CD14-positive monocyte (primary cell): ENCODE measurements around the gene HDAC4. TPM values are rescaled to one million over a fixed set of nuclear protein-coding genes. Genes with fewer than 3 reads are reported as not detected.

Source experiments
- DNase-seq, 3 donors: peaks; one replicate each; pipeline ENCODE4 v3.0.0-alpha.2; 2011 to 2022
- H2AFZ ChIP-seq: 2 replicates; pipeline ENCODE4 v1.6.0; 2012; ENCODE audit warnings: mild to moderate bottlenecking, low read depth, low read length, inconsistent platforms; ENCODE audit not compliant: insufficient read depth, poor library complexity, severe bottlenecking
- H3K27ac ChIP-seq, 2 donors: 1 replicate in 1 of 2; 2 replicates in 1 of 2; pipeline ENCODE4 v1.5.1; 2012 to 2013; ENCODE audit warnings: low read length in 2 of 2, control low read depth in 1 of 2, inconsistent platforms in 1 of 2, low read depth in 1 of 2, mild to moderate bottlenecking in 1 of 2
- H3K27me3 ChIP-seq, 2 donors: one replicate each; pipeline versions ENCODE4 v1.6.0 to v1.6.1; 2011 to 2013; ENCODE audit warnings: low read length in 2 of 2; ENCODE audit not compliant: control insufficient read depth in 2 of 2, insufficient read depth in 2 of 2
- H3K36me3 ChIP-seq, 2 donors: replicated peaks in 1 of 2; 1 replicate in 1 of 2; 2 replicates in 1 of 2; pipeline versions ENCODE4 v1.5.1 to v1.6.1; 2012 to 2013; ENCODE audit warnings: low read length in 2 of 2, control low read depth in 1 of 2, inconsistent platforms in 1 of 2, mild to moderate bottlenecking in 1 of 2; ENCODE audit not compliant: insufficient read depth in 2 of 2, control insufficient read depth in 1 of 2
- H3K4me1 ChIP-seq, 2 donors: 1 replicate in 1 of 2; 2 replicates in 1 of 2; pipeline versions ENCODE4 v1.5.1 to v1.6.1; 2012 to 2013; ENCODE audit warnings: low read length in 2 of 2, control low read depth in 1 of 2, inconsistent platforms in 1 of 2, mild to moderate bottlenecking in 1 of 2, moderate library complexity in 1 of 2; ENCODE audit not compliant: insufficient read depth in 2 of 2, control insufficient read depth in 1 of 2
- H3K4me2 ChIP-seq: replicated peaks from 2 replicates; pipeline ENCODE3; 2012; ENCODE audit warnings: low read length, moderate library complexity, mild to moderate bottlenecking; ENCODE audit not compliant: poor library complexity, severe bottlenecking; ENCODE audit errors: extremely low read depth
- H3K4me3 ChIP-seq, 3 experiments: fragments of 200-600 bp in 1 of 3; sonication (generic) in 1 of 3; replicated peaks in 1 of 3; 1 replicate in 2 of 3; 2 replicates in 1 of 3; pipeline ENCODE4 v1.5.1; 2011 to 2013; ENCODE audit warnings: low read length in 3 of 3, mild to moderate bottlenecking in 3 of 3, control low read depth in 2 of 3, low read depth in 2 of 3, inconsistent platforms in 1 of 3, moderate library complexity in 1 of 3
- H3K79me2 ChIP-seq: 2 replicates; pipeline ENCODE4 v1.6.0; 2012; ENCODE audit warnings: mild to moderate bottlenecking, control low read depth, inconsistent platforms, low read length, moderate library complexity; ENCODE audit not compliant: insufficient read depth
- H3K9ac ChIP-seq: 2 replicates; pipeline ENCODE4 v1.6.0; 2017; ENCODE audit warnings: low read length, mild to moderate bottlenecking; ENCODE audit not compliant: insufficient read depth, poor library complexity, severe bottlenecking
- H3K9me3 ChIP-seq, 2 donors: replicated peaks in 1 of 2; 1 replicate in 1 of 2; 2 replicates in 1 of 2; pipeline versions ENCODE4 v1.5.1 to v1.6.1; 2012 to 2013; ENCODE audit warnings: low read length in 2 of 2, control low read depth in 1 of 2; ENCODE audit not compliant: control insufficient read depth in 1 of 2, insufficient read depth in 1 of 2
- H4K20me1 ChIP-seq: 2 replicates; pipeline ENCODE4 v1.6.0; 2012; ENCODE audit warnings: mild to moderate bottlenecking, low read length, control low read depth, moderate library complexity; ENCODE audit not compliant: insufficient read depth
- H3K27ac Mint-ChIP-seq, 7 donors: one replicate each; pipeline ENCODE4 v1.8.0; 2020; ENCODE audit warnings: mild to moderate bottlenecking in 7 of 7, mixed read lengths in 7 of 7, moderate library complexity in 6 of 7, inconsistent platforms in 2 of 7
- H3K27me3 Mint-ChIP-seq, 3 donors: one replicate each; pipeline ENCODE4 v1.8.0; 2021 to 2022; ENCODE audit warnings: low read depth in 3 of 3, mild to moderate bottlenecking in 3 of 3, mixed read lengths in 3 of 3, moderate library complexity in 3 of 3, inconsistent platforms in 1 of 3
- H3K36me3 Mint-ChIP-seq, 2 donors: one replicate each; pipeline ENCODE4 v1.8.0; 2020; ENCODE audit warnings: mixed read lengths in 2 of 2, inconsistent platforms in 1 of 2, mild to moderate bottlenecking in 1 of 2
- H3K4me1 Mint-ChIP-seq: one replicate; pipeline ENCODE4 v1.8.0; 2020; ENCODE audit warnings: mild to moderate bottlenecking, mixed read lengths
- H3K4me3 Mint-ChIP-seq, 2 donors: one replicate each; pipeline ENCODE4 v1.8.0; 2020; ENCODE audit warnings: mild to moderate bottlenecking in 2 of 2, mixed read lengths in 2 of 2, moderate library complexity in 1 of 2
- H3K9me3 Mint-ChIP-seq, 7 donors: one replicate each; pipeline ENCODE4 v1.8.0; 2020 to 2022; ENCODE audit warnings: mixed read lengths in 7 of 7, mild to moderate bottlenecking in 6 of 7, moderate library complexity in 6 of 7, inconsistent platforms in 2 of 7
- CTCF ChIP-seq: fragments of 200-600 bp; IDR thresholded peaks from one replicate; pipeline ENCODE4 v1.8.0; 2022; ENCODE audit warnings: antibody characterized with exemption, mild to moderate bottlenecking
- WGBS: methylation state at CpG from one replicate; pipeline ENCODE4 v1.1.5; 2013; ENCODE audit warnings: missing lambda C conversion rate; ENCODE audit not compliant: insufficient coverage; 5-methylcytosine and 5-hydroxymethylcytosine counted together
- intact Hi-C, 2 donors: fragments of 100-400 bp; cut with micrococcal nuclease; formaldehyde crosslinking; loops; one replicate each; pipeline versions ENCODE4 v1.15.0 to v1.15.1; 2023
- polyA plus RNA-seq, 3 donors: library from polyadenylated mRNA; depleted of rRNA in 1 of 3; unstranded in 2 of 3; stranded (reverse) in 1 of 3; fragments of 300-500 nt in 2 of 3; fragments of >200 nt in 1 of 3; fragmentation: Illumina TruSeq in 2 of 3; gene quantifications; 1 replicate in 2 of 3; 2 replicates in 1 of 3; pipeline ENCODE4 v1.2.3, GENCODE V29; 2012 to 2021

Gene HDAC4
- polyA plus RNA-seq, 3 donors: 3.3 to 23.0 (median 4.5) TPM

- Mint-ChIP-seq H3K27me3 (peaks cover 0 to 2% (median 2%) of the 10 kb centered on the region in 3 donors), H3K36me3 (peaks cover 83 to 89% of the 10 kb centered on the region in 2 donors), H3K9me3 (peaks cover 14 to 22% (median 19%) of the 10 kb centered on the region in 7 donors), H3K4me3 (no peak overlapping the region), H3K4me1 (peaks cover 10% of the 10 kb centered on the region), H3K27ac (peak overlapping the region in 1 of 7 donors; percentile 61)
- no peak overlapping the region for H3K4me3 ChIP-seq
- WGBS: 99% methylated on average over 20 of the region's 22 CpGs
- peaks cover 71% of the 10 kb centered on the region for H3K79me2 ChIP-seq
- no peaks in the 10 kb centered on the region for H3K27me3 ChIP-seq
- H3K9ac ChIP-seq: no peak overlapping the region
- H4K20me1 ChIP-seq: peaks cover 25% of the 10 kb centered on the region
- H3K4me2 ChIP-seq: no peak overlapping the region
- H3K27ac ChIP-seq: no peak overlapping the region
- H3K9me3 ChIP-seq: peaks cover 6 to 23% of the 10 kb centered on the region in 2 donors
- no peaks in the 10 kb centered on the region for H3K4me1 ChIP-seq
- H2AFZ ChIP-seq: no peak overlapping the region
- H3K36me3 ChIP-seq: peaks cover 80 to 99% of the 10 kb centered on the region in 2 donors
- intact Hi-C loops: no loop called here
- DNase-seq: no peak
- TF ChIP-seq CTCF: no peak
These were observed 232.2 kb downstream of the HDAC4 start for GRCh38 chr2:239168575-239168974.

GRCh38 chr2:239167766-239168444, 232.9 kb downstream of the HDAC4 start:
- H3K9me3 ChIP-seq: peaks cover 6 to 21% of the 10 kb centered on the region in 2 donors
- H3K4me3 ChIP-seq: no peak overlapping the region
- no peak for DNase-seq
- peaks cover 80 to 99% of the 10 kb centered on the region in 2 donors for H3K36me3 ChIP-seq
- peak overlapping the region in 1 of 2 donors; percentile 44 for H3K27ac ChIP-seq
- H3K79me2 ChIP-seq: peaks cover 65% of the 10 kb centered on the region
- intact Hi-C loops: no loop called here
- Mint-ChIP-seq H3K27ac (peak overlapping the region in 1 of 7 donors; percentile 72), H3K36me3 (peaks cover 83 to 90% of the 10 kb centered on the region in 2 donors), H3K4me3 (no peak overlapping the region), H3K9me3 (peaks cover 13 to 19% (median 18%) of the 10 kb centered on the region in 7 donors), H3K4me1 (peaks cover 7% of the 10 kb centered on the region), H3K27me3 (peaks cover 0 to 2% (median 2%) of the 10 kb centered on the region in 3 donors)
- peaks cover 25% of the 10 kb centered on the region for H4K20me1 ChIP-seq
- no peak overlapping the region for H3K4me2 ChIP-seq
- no peak for TF ChIP-seq CTCF
- no peaks in the 10 kb centered on the region for H3K4me1 ChIP-seq
- H3K27me3 ChIP-seq: no peaks in the 10 kb centered on the region
- no peak overlapping the region for H2AFZ ChIP-seq
- WGBS: 95% methylated on average over 17 of the region's 26 CpGs
- H3K9ac ChIP-seq: no peak overlapping the region
